GM21360 (cell line): ENCODE data around the gene COBL.

Source experiments
- ATAC-seq: cut with Tn5 transposase; IDR thresholded peaks from one replicate; pipeline ENCODE4 v1.9.1; 2021; ENCODE audit warnings: mild to moderate bottlenecking, moderate library complexity; ENCODE audit not compliant: unreplicated experiment

Gene COBL

DNA sequence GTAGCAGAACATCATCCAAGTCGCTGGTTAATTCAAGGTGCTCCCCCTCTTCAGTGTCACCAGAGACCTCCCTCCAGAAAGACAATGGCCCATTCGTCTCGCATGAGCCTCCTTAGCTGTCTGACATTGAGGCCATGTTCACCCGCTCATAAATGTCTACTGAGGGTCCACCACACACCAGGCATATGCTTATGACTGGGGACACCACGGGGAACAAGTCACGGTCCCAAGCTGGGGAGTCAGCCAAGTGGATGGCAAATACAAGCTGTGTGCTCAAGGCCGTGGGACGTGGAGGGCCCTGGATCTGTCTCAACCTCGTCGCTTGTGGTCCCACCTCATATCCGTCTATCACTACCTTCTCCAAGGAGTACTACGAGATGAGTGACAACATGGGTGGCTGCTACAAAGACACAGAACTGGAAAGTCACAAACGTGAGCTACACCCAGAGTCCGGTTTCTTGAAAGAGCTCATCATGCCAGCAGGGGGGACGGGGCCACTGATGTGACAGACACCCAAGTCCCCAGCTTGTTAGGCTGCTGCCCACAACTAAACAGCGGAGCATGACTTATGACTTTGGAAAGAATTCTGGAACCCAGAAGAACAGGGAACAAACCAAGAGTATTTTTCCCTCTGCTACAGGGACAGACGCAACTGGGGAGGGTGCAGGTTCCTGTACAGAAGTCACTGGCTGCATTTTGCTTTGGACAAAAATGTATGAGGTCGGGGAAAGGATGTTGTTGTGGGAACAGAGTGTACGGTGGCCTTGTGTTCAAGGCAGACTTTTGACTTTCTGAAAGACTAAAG, 189.6 kb downstream of the COBL start:
- ATAC-seq, result no peak

DNA sequence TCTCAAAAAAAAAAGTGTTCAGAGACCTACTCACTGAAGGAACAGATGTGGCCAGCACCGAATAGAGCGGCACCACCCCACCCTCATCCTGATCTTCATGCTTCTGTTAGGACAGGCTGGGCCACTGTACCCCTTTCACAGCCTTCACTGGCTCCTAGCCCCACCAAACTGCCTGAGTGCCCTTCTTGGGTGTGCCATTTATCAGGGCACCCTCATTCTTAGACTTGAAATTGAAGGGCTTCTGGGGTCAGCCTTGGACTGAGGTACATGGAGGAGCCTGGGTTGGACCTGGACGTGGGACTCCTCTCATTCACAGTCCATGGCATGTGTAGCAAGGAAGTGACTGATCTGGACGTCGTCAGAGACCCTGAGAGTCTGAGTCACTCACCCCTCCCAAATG, 190.3 kb downstream of the COBL start:
- no peak for ATAC-seq

DNA sequence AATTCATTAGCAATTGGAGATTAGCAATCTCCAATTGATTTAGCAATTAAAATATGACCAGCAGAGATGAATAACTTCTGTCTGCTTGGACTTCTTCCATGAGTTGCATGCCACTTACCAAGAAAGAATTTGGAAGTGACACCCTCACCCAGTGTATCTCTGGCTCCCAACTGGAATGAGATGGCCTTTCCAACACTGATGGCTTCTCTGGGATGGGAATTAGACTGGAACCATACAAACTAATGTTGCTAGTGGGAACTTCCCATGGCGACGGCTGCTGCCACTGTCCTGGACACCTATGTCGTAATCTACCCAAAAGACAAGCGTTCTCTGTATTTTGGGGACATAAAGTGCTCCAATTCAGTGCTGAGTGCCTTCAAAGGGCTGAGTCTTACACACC, 192.3 kb downstream of the COBL start:
- ATAC-seq, result no peak

- ATAC-seq, result no peak
Observed at GRCh38 chr7:51123322-51124019, 193.1 kb downstream of the COBL start.

DNA sequence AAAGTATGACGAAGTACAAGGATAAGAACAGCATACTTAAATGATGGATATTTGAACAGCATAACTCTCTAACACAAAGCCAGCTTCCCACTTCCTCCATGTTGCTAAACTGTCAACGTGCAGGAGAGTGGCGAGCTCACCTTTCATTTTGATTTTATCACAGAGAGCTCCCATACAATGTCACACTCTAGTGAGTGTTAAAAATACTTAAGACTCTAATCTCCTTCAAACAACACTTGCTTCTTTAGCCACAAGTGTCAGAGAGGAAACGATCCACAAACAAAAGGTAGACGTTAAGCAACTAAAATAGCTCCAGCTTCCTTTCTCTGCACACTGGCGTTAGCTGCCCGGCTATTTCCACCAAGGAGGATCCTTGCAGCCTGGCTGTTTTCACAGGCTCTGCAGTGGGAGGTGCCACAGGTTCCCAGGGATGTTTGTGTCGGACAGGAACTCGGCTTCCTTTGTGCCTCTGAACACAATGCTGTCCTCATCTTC, 194.6 kb downstream of the COBL start:
- ATAC-seq, result no peak

- no peak for ATAC-seq
Observed at GRCh38 chr7:51121036-51121790, 195.4 kb downstream of the COBL start.

DNA sequence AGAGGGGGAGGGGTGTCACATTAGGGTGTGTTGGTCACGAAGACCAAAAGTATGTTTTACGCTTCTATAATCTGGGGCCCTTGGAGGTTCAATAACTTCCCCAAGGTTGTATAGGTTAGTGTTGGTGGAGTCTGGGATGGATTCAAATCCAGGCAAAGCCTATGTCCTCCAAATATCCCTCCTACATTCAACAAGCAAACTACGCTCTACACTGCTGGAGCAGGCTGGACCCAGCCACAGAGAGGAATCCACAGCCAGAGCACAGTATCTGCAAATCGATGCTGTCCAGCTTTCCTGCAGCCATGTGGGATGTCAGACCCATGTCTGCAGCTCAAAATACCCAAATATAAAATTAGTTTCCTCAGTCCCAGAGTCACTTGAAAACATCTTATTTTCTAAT, 198.0 kb downstream of the COBL start:
- no peak for ATAC-seq

GRCh38 chr7:51114501-51114900, 202.1 kb downstream of the COBL start:
- no peak for ATAC-seq

DNA sequence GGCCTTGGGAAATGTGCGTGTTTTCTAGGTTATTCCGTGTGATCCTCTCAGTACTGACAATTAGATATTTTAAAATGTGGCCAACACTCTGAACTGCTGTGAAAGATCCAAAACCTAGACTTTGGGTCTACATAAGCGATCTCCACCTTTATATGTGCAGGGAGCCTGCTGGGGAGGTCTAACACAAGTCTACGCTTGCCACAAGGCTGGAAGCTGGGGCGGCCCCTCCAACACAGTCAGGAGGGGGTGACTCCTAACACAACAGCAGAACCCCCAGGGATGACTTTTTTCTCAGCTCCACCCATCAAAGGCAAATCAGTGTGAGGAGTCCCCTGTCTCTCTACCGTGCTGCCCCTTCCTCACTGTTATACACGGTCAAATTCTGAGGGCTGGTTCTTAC, 202.6 kb downstream of the COBL start:
- ATAC-seq, result no peak

- no peak for ATAC-seq
Observed at GRCh38 chr7:51113560-51113959, 203.0 kb downstream of the COBL start.

DNA sequence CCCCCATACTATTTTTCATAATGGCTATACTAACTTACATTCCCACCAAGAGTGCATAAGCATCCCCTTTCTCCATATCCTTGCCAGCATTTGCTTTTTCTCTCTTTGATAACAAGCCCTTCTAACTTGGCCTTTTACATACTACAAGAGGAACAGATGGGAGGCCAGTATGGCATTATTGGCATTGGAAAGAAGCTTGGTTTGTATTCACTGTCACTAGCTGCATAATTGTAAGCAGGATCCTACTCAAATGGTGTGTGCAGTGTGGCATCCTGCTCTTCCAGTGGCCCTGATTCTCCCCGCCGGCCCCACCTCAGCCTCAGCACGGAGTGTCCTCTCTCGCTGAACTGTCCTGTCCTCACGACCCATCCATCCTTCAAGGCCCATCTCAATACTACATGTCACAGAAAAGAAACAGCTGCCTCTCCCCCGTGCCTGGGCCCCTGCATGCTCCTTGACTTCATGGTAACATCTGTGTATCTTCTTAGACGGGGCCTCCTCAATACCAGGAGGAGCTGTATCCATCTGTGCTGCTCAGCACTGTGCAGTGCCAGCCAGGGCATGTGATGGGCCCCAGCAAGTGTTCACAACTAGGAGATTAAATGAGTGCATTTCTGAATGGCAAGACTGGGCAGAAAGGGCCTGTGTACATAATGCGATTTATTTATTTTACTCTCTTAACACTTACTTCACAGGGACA, 205.2 kb downstream of the COBL start:
- ATAC-seq, result no peak

DNA sequence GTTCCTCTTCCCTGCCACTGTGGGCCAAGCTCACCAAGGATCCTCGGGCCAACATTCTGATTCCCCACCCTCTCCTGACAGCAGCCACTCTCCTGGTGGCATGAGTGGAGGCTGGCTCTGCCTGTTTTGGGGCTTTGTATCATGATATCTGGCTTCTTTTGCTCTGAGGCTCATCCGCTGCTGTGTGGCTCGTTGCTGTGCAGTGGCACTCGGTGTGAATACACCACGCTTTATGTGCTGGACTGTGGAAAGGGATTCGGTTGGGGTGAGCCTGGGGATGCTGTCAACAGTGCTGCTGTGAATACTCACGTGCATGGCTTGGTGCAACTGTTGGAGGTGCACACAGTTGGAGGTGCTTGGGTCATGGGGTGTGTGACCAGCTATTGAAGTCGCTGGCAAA, 208.5 kb downstream of the COBL start:
- ATAC-seq, result no peak

DNA sequence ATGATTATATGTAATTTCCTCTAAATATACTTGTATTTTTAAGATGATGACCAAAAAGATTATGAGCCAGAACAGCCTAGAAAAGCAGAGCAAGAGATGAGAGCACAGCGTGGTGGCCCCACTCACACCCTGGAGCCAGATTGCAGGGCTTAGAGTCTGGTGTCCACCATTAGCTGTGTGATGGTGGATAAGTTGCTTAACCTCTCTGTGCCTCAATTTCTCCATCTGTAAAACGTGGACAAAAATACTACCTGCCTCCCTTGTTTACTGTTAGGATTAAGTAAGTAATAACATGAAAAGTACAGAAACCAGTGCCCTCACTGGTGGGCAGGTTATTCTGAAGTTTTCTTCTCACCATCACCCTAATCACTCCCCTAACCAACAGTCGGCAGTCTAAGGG, 212.3 kb downstream of the COBL start:
- no peak for ATAC-seq

- ATAC-seq, result no peak
Observed at GRCh38 chr7:51103718-51104117, 212.9 kb downstream of the COBL start.

- no peak for ATAC-seq
Observed at GRCh38 chr7:51102828-51103227, 213.8 kb downstream of the COBL start.

GRCh38 chr7:51101111-51101757, 215.4 kb downstream of the COBL start:
- ATAC-seq, result no peak

DNA sequence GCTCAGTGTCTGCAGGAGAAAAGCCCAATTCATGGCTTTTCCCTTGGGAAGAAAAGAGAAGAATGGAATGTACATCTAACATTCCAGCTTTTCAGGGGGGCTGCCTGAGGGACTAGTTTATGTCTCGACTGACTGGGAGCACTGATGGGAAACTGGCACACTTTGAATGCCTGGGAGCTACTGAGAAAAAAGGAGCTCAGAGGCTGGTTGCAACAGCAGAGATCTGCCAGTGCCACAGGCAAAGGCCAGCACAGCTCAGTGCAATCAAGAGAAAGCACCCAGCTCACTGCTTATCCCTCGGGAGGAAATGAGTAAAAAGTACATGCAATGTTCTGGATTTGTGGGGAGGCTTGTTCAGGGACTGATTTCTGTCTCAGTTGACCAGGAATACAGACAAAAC, 226.2 kb downstream of the COBL start:
- no peak for ATAC-seq

GRCh38 chr7:51085034-51085692, 231.4 kb downstream of the COBL start:
- no peak for ATAC-seq

- no peak for ATAC-seq
Observed at GRCh38 chr7:51084121-51084520, 232.5 kb downstream of the COBL start.

DNA sequence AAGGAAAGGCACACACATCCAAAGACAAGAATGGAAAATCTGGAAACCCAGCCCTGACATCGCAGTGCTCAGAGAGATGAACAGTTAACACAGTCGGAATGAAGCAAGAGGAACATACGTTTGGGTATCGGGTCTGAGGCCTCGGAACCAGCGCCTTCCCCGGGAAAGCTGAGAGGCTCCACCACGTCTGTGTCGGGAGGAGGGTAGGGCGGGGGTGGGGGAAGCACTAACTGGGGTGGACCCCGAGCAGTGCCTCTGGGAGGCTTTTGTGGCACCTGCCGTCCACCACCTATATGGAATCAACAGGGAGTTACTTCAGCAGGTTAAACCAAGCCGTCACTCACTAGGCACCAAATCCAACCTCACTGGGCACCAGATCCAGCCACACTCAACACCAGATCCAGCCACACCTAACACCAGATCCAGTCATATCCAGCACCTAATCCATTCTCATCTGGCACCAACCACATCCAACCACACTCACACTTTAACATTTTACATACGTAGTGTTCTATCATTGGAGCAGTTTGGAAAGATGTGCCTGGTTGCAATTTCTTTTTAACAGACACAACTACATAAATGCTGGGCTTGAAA, 233.6 kb downstream of the COBL start:
- no peak for ATAC-seq
